A549 treated with CORT108297 at 1 μM for 4 hours (cell line): ENCODE measurements around the gene ZNF521. TPM values are rescaled to one million over a fixed set of nuclear protein-coding genes. Genes with fewer than 3 reads are reported as not detected.

Source experiments
- total RNA-seq: library from RNA; stranded (reverse); fragments of 200-300 nt; extraction: Qiagen RNA extraction; gene quantifications from 5 replicates; pipeline ENCODE4 v1.2.3, GENCODE V29; 2022

The ZNF521 gene
- not detected in 5 replicates for total RNA-seq

DNA sequence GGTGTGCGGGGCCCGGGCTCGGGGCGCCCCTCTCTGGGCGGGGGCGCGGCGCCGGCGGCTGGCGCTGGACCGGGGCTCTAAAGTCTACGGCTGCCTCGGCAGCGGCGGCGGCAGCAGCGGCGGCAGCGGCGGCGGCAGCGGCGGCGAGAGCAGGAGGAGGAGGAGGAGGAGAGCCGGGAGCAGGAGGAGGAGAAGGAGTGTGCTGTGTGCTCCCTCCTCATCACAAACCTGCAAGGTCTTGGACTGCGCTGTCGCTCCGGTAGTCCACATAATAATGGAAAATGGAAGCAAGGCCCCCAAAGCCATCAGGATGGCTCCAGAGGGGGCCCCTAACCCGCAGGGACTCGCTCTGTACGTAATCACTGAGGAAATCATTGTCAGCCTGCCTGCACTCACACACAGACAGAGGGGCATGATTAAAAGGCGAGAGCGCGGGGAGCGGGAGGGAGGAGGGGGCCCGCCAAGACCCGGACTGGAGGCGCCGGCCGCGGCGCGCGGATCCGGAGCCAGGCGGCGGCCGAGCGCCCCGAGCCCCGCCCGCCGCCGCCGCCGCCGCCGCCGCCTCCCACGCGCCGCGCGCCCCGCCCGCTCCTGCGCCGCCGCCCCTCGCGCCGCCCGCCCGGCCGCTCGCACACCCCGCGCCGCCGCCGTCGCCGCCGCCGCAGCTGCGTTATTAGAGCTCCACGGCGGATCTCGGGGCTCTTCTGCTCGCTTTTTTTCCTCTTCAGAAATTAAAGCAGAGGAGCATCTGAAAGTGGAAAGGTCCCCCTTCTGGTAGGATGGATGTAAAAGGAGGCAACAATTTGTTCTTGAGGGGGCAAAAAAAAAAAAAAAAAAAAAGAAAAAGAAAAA, at the start of gene ZNF521:
TSS of gene ZNF521 (minus strand) at position 390 of the 852 bp plus-strand sequence. CDS start 1,220 bp downstream, outside the sequence.

